Endodermal cell (in vitro differentiated cells): ENCODE measurements around the gene TRIM6. TPM values are rescaled to one million over a fixed set of nuclear protein-coding genes. Genes with fewer than 3 reads are reported as not detected.

ENCODE experiments used
- total RNA-seq, 2 donors: library from RNA; stranded (reverse); fragmentation: NEBNext Ultra II Directional in 1 of 2; extraction: Animal tissue kit (Norgen Biotek cat#: 25700) in 1 of 2; gene quantifications; 2 replicates in 1 of 2; 3 replicates in 1 of 2; pipeline ENCODE4 v1.2.1, GENCODE V29; 2021

TRIM6 gene
- total RNA-seq, 2 donors from 2014 or later, result 17.4 to 26.1 TPM

Other genes starting within 250 kb of the TRIM6 start
- gene OR51B6, start 245.1 kb upstream of the TRIM6 start, total RNA-seq, result under 1 TPM in 1 of 2 donors, not detected in 1; 0.29 TPM
- 1 to 10 TPM in 1 of 2 donors, under 1 TPM in 1; 0.55 to 1.1 TPM for gene OR51M1, start 212.8 kb upstream of the TRIM6 start, total RNA-seq
- gene OR51Q1, start 174.5 kb upstream of the TRIM6 start, total RNA-seq, result 1 to 10 TPM in 1 of 2 donors, under 1 TPM in 1; 0.24 to 1.6 TPM
- gene OR51I1, start 155.1 kb upstream of the TRIM6 start, total RNA-seq, result not detected
- gene OR51I2, start 147.3 kb upstream of the TRIM6 start, total RNA-seq, result not detected
- not detected for gene OR52D1, start 108.0 kb upstream of the TRIM6 start, total RNA-seq
- under 1 TPM in 1 of 2 donors, not detected in 1; 0.24 TPM for gene UBQLN3, start 86.7 kb upstream of the TRIM6 start, total RNA-seq
- gene UBQLNL, start 79.9 kb upstream of the TRIM6 start, total RNA-seq, result under 1 TPM; 0.20 to 0.26 TPM
- not detected for gene OR52H1, start 48.1 kb upstream of the TRIM6 start, total RNA-seq
- gene OR52B6, start 15.8 kb upstream of the TRIM6 start, total RNA-seq, result not detected
- 1 to 10 TPM in 1 of 2 donors, under 1 TPM in 1; 0.68 to 1.2 TPM for gene TRIM34, start 28.4 kb downstream of the TRIM6 start, total RNA-seq
- 10 to 100 TPM; 16.0 to 21.4 TPM for gene TRIM5, start 88.4 kb downstream of the TRIM6 start, total RNA-seq
- gene TRIM22, start 93.2 kb downstream of the TRIM6 start, total RNA-seq, result 1 to 10 TPM; 1.1 to 3.1 TPM
- gene OR56B1, start 139.8 kb downstream of the TRIM6 start, total RNA-seq, result not detected
- not detected for gene OR52N4, start 157.6 kb downstream of the TRIM6 start, total RNA-seq
- gene OR52N5, start 186.7 kb downstream of the TRIM6 start, total RNA-seq, result not detected
- gene OR52N1, start 194.6 kb downstream of the TRIM6 start, total RNA-seq, result not detected
- not detected for gene OR52N2, start 212.3 kb downstream of the TRIM6 start, total RNA-seq
- not detected for gene OR52E6, start 245.3 kb downstream of the TRIM6 start, total RNA-seq